Measurements from ENCODE around the gene QSER1.
"Not testable (repeated sequence)": the region's sequence is repeated elsewhere in the genome, so short reads cannot be mapped to it uniquely, and the experiment has no call there.

QSER1 gene

GRCh38 chr11:32935462-32936029 lies 42.9 kb downstream of the QSER1 start:
- FAIRE-seq = no peak

- FAIRE-seq = not testable (repeated sequence)
These were observed 43.6 kb downstream of the QSER1 start for GRCh38 chr11:32936178-32936577.

- not testable (repeated sequence) for FAIRE-seq
These were observed 44.7 kb downstream of the QSER1 start for GRCh38 chr11:32937283-32937682.

- no peak for FAIRE-seq
These were observed 46.4 kb downstream of the QSER1 start for GRCh38 chr11:32939046-32939445.

GRCh38 chr11:32939866-32940265 lies 47.3 kb downstream of the QSER1 start:
- no peak for FAIRE-seq

GRCh38 chr11:32940865-32941264 lies 48.3 kb downstream of the QSER1 start:
- FAIRE-seq = no peak

- no peak for FAIRE-seq
These were observed 55.4 kb downstream of the QSER1 start for GRCh38 chr11:32947978-32948377.

GRCh38 chr11:32949739-32950138 lies 57.1 kb downstream of the QSER1 start:
- no peak for FAIRE-seq

GRCh38 chr11:32952421-32952820 lies 59.8 kb downstream of the QSER1 start:
- FAIRE-seq = no peak

- no peak for FAIRE-seq
These were observed 61.1 kb downstream of the QSER1 start for GRCh38 chr11:32953700-32954099.

GRCh38 chr11:32960553-32961164 lies 68.0 kb downstream of the QSER1 start:
- FAIRE-seq = peak; percentile 64

- FAIRE-seq = no peak
These were observed 69.4 kb downstream of the QSER1 start for GRCh38 chr11:32962016-32962415.

GRCh38 chr11:32963721-32964120 lies 71.1 kb downstream of the QSER1 start:
- FAIRE-seq = no peak

GRCh38 chr11:32968541-32968940 lies 75.9 kb downstream of the QSER1 start:
- FAIRE-seq = no peak

- not testable (repeated sequence) for FAIRE-seq
These were observed 79.6 kb downstream of the QSER1 start for GRCh38 chr11:32972233-32972632.

GRCh38 chr11:32972781-32973180 lies 80.2 kb downstream of the QSER1 start:
- no peak for FAIRE-seq

- FAIRE-seq = no peak
These were observed 90.0 kb downstream of the QSER1 start for GRCh38 chr11:32982626-32983025.

GRCh38 chr11:32983506-32983905 lies 90.9 kb downstream of the QSER1 start:
- FAIRE-seq = no peak

- no peak for FAIRE-seq
These were observed 93.0 kb downstream of the QSER1 start for GRCh38 chr11:32985600-32985999.

GRCh38 chr11:32987851-32988250 lies 95.2 kb downstream of the QSER1 start:
- no peak for FAIRE-seq

GRCh38 chr11:32990481-32990880 lies 97.9 kb downstream of the QSER1 start:
- FAIRE-seq = no peak

GRCh38 chr11:32991427-32991826 lies 98.8 kb downstream of the QSER1 start:
- FAIRE-seq = no peak

- FAIRE-seq = no peak
These were observed 99.3 kb downstream of the QSER1 start for GRCh38 chr11:32991898-32992297.

GRCh38 chr11:33000181-33000580 lies 107.6 kb downstream of the QSER1 start:
- FAIRE-seq = no peak

- FAIRE-seq = no peak
These were observed 108.7 kb downstream of the QSER1 start for GRCh38 chr11:33001281-33001680.
